ENCODE data around the gene CYSTM1. TPM values are rescaled to one million over a fixed set of nuclear protein-coding genes. Genes with fewer than 3 reads are reported as not detected.
A peak's percentile ranks its signal among the peaks of the same experiment; 100 is the strongest.

Gene CYSTM1
- polyA plus RNA-seq, 1 donor from 2014 or later: 6.6 TPM

DNA sequence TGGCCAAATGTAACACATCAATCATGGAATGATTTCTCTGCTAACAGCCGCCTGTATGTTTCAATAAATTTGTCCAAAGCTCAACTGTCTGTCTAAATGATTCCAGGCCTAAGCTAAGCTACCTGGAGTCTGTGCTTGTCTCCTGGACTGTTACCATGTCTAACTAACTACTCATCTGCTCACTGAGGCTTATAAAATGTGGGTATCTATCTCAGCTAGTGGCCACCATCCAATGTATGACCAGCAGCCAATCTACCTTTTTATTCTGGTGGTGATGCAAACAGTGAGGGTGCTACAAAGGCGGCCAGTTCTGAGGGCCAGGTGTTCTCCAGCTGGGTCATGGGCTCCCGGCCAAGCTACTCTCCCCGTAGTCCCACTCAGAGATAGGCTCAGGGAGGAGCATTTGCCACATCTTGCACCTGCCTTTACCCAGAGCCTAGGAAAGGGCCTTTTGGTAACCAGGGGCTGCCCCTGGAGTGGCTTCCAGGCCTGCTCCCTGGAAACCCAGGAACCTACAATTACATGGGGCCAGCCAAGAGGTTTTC lies 68.8 kb downstream of the CYSTM1 start:
- Histone ChIP-seq H3K36me3 (ENCODE audit: insufficient read depth, low read length) (no peaks in the 10 kb centered on the region), H4K20me1 (ENCODE audit: insufficient read depth) (no peaks in the 10 kb centered on the region), H3K9ac (ENCODE audit: low read length) (no peak overlapping the region), H3K4me2 (ENCODE audit: low read length) (no peak overlapping the region), H3K79me2 (replicated peaks; ENCODE audit: insufficient read depth, low read length) (no peaks in the 10 kb centered on the region), H2AFZ (ENCODE audit: low read depth, low read length) (no peak overlapping the region), H3K4me3 (ENCODE audit: low read length) (no peak overlapping the region), H3K9me3 (ENCODE audit: low read length) (no peaks in the 10 kb centered on the region), H3K27ac (ENCODE audit: low read length) (no peak overlapping the region), H3F3A (ENCODE audit: insufficient read depth, low read length, poor library complexity, severe bottlenecking) (no peaks in the 10 kb centered on the region), H3K27me3 (ENCODE audit: insufficient read depth, low read depth, low read length) (no peaks in the 10 kb centered on the region), H3K9me2 (ENCODE audit: insufficient read depth, low read length) (no peaks in the 10 kb centered on the region)
- no peak for TF ChIP-seq POLR2AphosphoS5 (IDR thresholded peaks at IDR 0.05)
- no peak for TF ChIP-seq CTCF (IDR thresholded peaks at IDR 0.05; ENCODE audit: poor library complexity, severe bottlenecking)
- no peak for TF ChIP-seq MXI1 (conservative IDR thresholded peaks at IDR 0.05; ENCODE audit: poor library complexity, severe bottlenecking)
- TF ChIP-seq, protein P1, sequence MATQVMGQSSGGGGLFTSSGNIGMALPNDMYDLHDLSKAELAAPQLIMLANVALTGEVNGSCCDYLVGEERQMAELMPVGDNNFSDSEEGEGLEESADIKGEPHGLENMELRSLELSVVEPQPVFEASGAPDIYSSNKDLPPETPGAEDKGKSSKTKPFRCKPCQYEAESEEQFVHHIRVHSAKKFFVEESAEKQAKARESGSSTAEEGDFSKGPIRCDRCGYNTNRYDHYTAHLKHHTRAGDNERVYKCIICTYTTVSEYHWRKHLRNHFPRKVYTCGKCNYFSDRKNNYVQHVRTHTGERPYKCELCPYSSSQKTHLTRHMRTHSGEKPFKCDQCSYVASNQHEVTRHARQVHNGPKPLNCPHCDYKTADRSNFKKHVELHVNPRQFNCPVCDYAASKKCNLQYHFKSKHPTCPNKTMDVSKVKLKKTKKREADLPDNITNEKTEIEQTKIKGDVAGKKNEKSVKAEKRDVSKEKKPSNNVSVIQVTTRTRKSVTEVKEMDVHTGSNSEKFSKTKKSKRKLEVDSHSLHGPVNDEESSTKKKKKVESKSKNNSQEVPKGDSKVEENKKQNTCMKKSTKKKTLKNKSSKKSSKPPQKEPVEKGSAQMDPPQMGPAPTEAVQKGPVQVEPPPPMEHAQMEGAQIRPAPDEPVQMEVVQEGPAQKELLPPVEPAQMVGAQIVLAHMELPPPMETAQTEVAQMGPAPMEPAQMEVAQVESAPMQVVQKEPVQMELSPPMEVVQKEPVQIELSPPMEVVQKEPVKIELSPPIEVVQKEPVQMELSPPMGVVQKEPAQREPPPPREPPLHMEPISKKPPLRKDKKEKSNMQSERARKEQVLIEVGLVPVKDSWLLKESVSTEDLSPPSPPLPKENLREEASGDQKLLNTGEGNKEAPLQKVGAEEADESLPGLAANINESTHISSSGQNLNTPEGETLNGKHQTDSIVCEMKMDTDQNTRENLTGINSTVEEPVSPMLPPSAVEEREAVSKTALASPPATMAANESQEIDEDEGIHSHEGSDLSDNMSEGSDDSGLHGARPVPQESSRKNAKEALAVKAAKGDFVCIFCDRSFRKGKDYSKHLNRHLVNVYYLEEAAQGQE (IDR thresholded peaks at IDR 0.05; ENCODE audit: borderline replicate concordance): no peak

GRCh38 chr5:140244525-140245025 lies 69.6 kb downstream of the CYSTM1 start:
- Histone ChIP-seq H3K4me2 (ENCODE audit: low read length) (no peak overlapping the region), H3K9ac (ENCODE audit: low read length) (no peak overlapping the region), H2AFZ (ENCODE audit: low read depth, low read length) (no peak overlapping the region), H3K9me3 (ENCODE audit: low read length) (no peaks in the 10 kb centered on the region), H3K36me3 (ENCODE audit: insufficient read depth, low read length) (no peaks in the 10 kb centered on the region), H3K9me2 (ENCODE audit: insufficient read depth, low read length) (no peaks in the 10 kb centered on the region), H3K79me2 (replicated peaks; ENCODE audit: insufficient read depth, low read length) (no peaks in the 10 kb centered on the region), H3K27me3 (ENCODE audit: insufficient read depth, low read depth, low read length) (no peaks in the 10 kb centered on the region), H3K4me3 (ENCODE audit: low read length) (no peak overlapping the region), H4K20me1 (ENCODE audit: insufficient read depth) (no peaks in the 10 kb centered on the region), H3F3A (ENCODE audit: insufficient read depth, low read length, poor library complexity, severe bottlenecking) (no peaks in the 10 kb centered on the region), H3K27ac (ENCODE audit: low read length) (no peak overlapping the region)
- TF ChIP-seq, protein P1 (IDR thresholded peaks at IDR 0.05; ENCODE audit: borderline replicate concordance): no peak
- TF ChIP-seq TAF1 (IDR thresholded peaks at IDR 0.05; ENCODE audit: low read depth) (no peak), SMC3 (conservative IDR thresholded peaks at IDR 0.05; ENCODE audit: poor library complexity) (peak; percentile 87), POLR2AphosphoS5 (IDR thresholded peaks at IDR 0.05) (no peak), EZH2 (IDR thresholded peaks at IDR 0.05; ENCODE audit: borderline replicate concordance, insufficient read depth, low read length, poor library complexity, severe bottlenecking) (no peak), RAD21 (conservative IDR thresholded peaks at IDR 0.05) (peak; percentile 88), CTCF (IDR thresholded peaks at IDR 0.05; ENCODE audit: poor library complexity, severe bottlenecking) (peak; percentile 91), EP300 (conservative IDR thresholded peaks at IDR 0.05; ENCODE audit: poor library complexity, severe bottlenecking) (peak; percentile 10), MXI1 (conservative IDR thresholded peaks at IDR 0.05; ENCODE audit: poor library complexity, severe bottlenecking) (peak; percentile 37)

Data from neural cell (in vitro differentiated cells).